Esophagus muscularis mucosa (tissue), 3 donors: ENCODE results near the gene TMEM242.

Experiments used
- CTCF ChIP-seq, 3 experiments: fragments of 200-600 bp in 2 of 3; fragments of 450-650 bp in 1 of 3; sonication (generic) in 2 of 3; IDR thresholded peaks; one replicate each; pipeline ENCODE4 v1.5.1; 2017 to 2019; ENCODE audit warnings: antibody characterized with exemption in 3 of 3, mild to moderate bottlenecking in 2 of 3, moderate library complexity in 1 of 3
- POLR2A ChIP-seq: fragments of 450-650 bp; IDR thresholded peaks from one replicate; pipeline ENCODE4 v1.6.1; 2017; ENCODE audit warnings: antibody characterized with exemption, moderate library complexity, mild to moderate bottlenecking, low read depth

DNA sequence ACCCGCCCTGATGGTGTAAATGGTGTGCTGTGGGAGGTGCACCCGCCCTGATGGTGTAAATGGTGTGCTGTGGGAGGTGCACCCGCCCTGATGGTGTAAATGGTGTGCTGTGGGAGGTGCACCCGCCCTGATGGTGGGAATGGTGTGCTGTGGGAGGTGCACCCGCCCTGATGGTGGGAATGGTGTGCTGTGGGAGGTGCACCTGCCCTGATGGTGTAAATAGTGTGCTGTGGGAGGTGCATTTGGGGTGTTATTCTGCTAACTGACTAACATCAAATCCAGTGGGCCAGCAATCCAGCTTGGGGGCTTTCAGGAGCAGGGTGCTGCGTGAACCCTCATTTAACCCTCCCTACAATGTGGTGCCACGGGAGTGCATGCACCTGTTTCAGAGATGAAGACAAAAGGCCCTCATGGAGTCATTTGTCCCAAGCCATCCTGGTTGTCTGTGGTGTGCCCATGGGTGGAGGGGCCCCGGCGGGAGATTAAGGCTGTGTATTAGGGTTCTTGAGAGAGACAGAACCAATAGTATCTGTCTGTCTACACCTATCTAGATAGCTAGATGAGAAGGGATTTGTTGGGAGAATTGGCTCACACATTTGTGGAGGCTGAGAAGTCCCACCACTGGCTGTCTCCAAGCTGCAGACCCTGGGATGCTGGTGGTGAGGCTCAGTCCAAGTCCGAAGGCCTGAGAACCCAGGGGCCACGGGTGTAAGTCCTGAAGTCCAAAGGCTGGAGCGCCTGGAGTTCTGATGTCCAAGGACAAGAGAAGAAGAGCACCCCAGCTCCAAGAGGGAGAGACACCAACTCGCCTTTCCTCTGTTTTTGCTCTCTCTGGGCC is 39.2 kb downstream of the TMEM242 start:
- no peak for TF ChIP-seq CTCF (IDR thresholded peaks at IDR 0.05)
- TF ChIP-seq POLR2A = no peak
